Brain pericyte (primary cell): ENCODE results near the gene SOS1.

Experiments
- DNase-seq: peaks from one replicate; pipeline ENCODE4 v3.0.0-alpha.2; 2012; ENCODE audit warnings: low read depth, low spot score

SOS1 gene

DNA sequence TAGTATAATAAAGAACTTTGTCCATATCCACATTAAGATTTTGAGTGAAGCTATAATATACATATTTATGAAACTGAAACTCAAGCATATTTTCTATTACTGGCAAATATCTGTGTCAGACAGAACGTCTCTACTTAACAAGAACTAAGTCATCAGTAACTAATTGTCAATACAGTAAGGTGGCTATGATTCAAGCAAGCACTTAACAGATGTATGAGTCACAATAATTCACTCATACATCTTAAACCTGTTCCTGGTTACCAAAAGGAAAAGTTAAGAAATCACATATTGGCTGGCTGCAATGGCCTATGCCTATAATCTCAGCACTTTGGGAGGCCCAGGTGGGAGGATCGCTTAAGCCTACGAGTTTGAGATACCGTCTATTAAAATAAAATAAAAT, 96.0 kb downstream of the SOS1 start:
- DNase-seq = no peak

DNA sequence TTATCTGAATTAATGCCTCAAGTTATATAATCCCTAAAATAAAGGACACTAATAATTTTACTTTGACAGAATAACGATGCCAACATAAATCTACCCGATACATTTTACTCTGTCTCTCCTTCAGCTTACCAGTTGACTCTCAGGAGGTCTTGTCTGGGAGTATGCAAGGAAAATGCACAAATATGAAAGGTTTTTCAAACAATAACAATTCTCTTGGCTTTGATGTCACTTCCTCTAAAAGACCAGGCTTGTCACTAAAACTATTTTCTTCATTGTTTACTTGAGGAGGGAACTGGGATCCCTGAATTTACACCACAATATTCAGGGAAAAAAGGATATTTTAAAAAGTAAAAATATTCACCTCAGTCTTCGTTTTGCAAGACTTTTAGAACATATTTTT, 97.2 kb downstream of the SOS1 start:
- DNase-seq = no peak

- no peak for DNase-seq
Observed at GRCh38 chr2:39022642-39023235, 98.1 kb downstream of the SOS1 start.

- DNase-seq = no peak
Observed at GRCh38 chr2:39020383-39020782, 100.5 kb downstream of the SOS1 start.

- no peak for DNase-seq
Observed at GRCh38 chr2:39018638-39019037, 102.2 kb downstream of the SOS1 start.

DNA sequence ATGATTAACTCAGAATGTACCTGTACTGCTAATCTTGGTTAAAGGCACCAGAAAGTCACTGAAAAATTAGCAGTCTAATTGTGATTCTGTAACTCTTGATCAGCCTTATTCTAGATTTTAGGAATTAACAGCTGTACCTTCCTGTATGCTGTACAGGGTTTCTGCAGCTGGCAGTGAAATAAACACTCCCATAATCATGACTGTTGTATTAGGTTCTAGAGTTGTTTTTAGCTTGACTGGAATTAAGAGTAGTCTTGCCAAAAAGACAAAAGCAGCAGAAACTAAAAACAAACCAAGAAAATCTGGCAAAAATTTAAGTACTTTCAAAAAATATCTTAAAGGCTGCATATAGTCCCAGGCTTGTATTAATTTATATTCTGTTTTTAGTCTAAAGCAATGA, 103.5 kb downstream of the SOS1 start:
- DNase-seq = no peak

- DNase-seq = no peak
Observed at GRCh38 chr2:39015424-39015823, 105.4 kb downstream of the SOS1 start.

DNA sequence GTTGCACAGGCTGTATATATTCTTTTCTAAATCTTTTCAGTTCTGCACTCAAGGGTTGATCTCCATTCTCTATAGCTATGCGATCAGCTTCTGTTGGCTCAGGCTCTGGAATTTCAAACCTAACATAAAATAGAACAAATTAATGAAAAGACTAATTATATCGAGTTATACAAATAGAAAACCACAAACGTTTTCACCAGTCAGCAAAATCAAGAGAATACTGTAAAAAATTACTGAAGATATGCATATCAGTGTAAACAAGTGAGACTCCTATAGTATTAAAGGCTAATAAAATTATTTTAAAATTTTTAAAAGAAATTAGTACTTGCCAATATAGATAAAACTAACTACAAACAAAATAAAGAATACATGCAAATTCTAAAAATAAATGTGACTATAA, 107.0 kb downstream of the SOS1 start:
- DNase-seq = no peak

GRCh38 chr2:39008665-39009064, 112.2 kb downstream of the SOS1 start:
- DNase-seq = no peak

- DNase-seq = no peak
Observed at GRCh38 chr2:39007875-39008504, 112.9 kb downstream of the SOS1 start.

DNA sequence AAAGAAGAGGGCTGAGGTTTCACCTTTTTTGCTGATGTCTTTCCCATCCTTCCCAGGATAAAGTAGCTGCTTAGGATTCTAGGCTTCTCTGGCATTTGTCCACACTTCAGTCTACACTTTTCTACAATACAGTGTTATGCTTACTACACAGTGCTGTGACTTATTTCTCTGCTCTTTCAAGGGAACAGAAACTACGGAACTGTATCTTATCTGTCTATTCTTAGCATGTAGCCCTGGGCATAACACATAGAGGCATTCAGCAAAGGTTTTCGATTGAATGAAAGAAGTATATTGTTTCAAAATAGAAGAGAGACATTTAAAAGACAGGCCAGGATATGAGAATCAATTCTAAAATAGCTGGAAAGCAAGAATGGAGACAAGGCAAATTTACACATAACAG, 120.3 kb downstream of the SOS1 start:
- no peak for DNase-seq

- peak; percentile 82 for DNase-seq
Observed at GRCh38 chr2:38997781-38998180, 123.1 kb downstream of the SOS1 start.

DNA sequence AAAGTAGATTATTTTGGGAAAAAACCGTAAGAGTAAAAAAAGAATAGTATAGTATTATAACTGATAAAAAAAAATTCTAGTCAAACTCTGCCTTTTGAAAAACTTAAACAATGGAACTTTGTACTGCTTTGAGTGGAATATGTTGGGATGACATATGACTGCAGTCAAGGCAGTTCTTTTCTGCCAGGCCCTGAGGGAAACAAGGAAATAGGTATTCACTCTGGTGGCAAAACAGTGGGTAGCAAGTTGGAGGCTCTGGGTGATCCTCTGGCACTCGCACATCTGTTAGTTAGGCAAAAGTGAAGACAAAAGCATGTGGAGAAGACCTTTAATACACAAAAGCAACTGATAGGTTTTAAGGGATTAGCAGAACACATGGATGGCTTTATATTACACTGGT, 129.0 kb downstream of the SOS1 start:
- no peak for DNase-seq

GRCh38 chr2:38988716-38989115, 132.1 kb downstream of the SOS1 start:
- DNase-seq = no peak

DNA sequence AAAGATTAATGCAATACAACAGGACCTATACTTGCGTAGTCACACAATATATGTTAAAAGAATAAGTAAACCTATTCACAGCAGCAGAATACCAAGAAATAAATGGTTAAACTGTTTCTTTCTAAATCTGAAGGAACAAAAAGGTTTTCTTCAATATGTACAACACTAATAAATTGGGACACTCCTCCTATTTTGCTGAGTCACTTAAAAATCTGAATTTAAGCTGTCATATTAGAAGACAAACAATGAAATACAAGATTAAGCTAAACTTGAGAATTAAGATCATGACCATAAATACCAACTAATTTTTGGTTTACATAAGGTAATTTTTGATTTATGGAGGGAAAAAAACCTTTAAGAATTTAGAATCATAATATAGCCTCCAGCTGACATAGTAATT, 138.4 kb downstream of the SOS1 start:
- DNase-seq = no peak

- no peak for DNase-seq
Observed at GRCh38 chr2:38981670-38982357, 139.0 kb downstream of the SOS1 start.

GRCh38 chr2:38981003-38981669, 139.7 kb downstream of the SOS1 start:
- DNase-seq = no peak

GRCh38 chr2:38978908-38979307, 141.9 kb downstream of the SOS1 start:
- no peak for DNase-seq

DNA sequence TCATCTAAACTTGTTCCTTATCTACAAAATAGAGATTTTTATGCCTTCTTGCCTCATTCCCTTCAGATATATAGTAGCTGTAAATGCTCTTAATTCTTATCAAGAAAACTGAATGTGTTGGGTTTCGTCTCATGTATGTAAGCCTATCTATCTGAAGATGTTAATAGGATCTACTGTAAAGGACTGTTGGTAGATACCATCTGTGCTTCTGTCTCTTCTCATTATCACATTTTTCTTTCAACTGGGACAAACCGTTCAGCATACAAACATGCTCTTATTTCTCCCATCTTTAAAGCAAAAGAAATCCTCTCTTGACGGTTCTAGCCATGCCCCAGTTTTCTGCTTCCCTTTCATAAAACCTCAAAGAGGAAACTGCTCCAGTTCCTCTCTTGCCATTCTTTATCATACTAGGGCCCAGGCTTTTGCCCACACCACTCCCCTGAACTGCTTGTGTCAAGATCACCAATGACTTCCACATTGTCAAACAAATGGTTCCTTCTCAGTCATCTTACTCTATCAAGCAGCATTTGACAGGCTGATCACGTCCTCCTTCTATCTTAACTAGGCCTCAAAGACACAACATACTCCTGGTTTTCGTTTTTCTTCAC, 142.5 kb downstream of the SOS1 start:
- DNase-seq = no peak

DNA sequence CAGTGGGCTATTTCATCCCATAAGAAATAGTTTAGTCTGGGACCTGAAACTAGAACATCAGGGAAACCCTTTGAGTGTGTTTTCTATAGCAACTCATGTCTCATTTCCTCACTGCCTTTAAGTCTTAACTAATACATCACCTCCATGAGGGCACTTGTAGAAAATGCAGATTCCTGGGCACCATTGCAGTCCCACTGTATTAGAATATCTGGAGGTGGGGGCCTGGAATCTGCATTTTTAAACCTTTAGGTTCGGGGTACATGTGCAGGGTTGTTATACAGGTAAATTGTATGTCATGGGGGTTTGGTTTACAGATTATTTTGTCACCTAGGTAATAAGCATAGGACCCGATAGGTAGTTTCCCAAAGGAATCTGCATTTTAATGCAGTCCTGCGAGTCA, 143.8 kb downstream of the SOS1 start:
- DNase-seq = no peak

DNA sequence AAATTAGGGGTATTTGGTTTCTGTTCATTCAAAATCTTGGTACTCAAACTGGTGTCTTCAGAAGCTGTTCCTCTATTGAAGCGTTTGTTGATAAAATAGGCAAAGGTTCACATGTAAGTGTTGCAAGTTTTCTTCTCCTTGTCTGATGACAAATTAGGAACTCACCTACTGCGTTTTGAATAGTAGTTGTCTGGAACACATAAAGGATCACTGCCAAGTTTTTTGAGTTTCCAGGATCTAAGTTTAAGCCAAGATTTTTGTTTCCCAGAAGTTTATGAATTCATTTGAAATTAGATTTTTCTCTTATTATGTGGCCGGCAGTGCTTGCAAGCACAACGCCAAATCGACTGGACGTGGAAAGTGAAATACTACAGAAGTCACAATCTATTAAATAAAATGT, 145.8 kb downstream of the SOS1 start:
- no peak for DNase-seq

- no peak for DNase-seq
Observed at GRCh38 chr2:38973266-38973665, 147.6 kb downstream of the SOS1 start.
